Lung (tissue), 13 donors: Measurements from ENCODE around the gene CLPTM1L. TPM values are rescaled to one million over a fixed set of nuclear protein-coding genes. Genes with fewer than 3 reads are reported as not detected.

Source experiments
- ATAC-seq: fragments of 200-7000 bp; cut with Tn5 transposase; one replicate; pipeline ENCODE4 v1.9.1; 2020; ENCODE audit warnings: moderate number of reproducible peaks; ENCODE audit not compliant: insufficient read depth, low FRiP score
- DNase-seq, 3 donors: peaks; one replicate each; pipeline ENCODE4 v3.0.0-alpha.2; 2013 to 2017
- H3K27ac ChIP-seq, 2 donors: one replicate each; pipeline ENCODE4 v1.5.1; 2013; ENCODE audit warnings: mild to moderate bottlenecking in 2 of 2, moderate library complexity in 2 of 2, control low read depth in 1 of 2, inconsistent platforms in 1 of 2, low read depth in 1 of 2, low read length in 1 of 2
- H3K27me3 ChIP-seq, 3 donors: one replicate each; pipeline ENCODE4 v1.5.1; 2013; ENCODE audit warnings: low read length in 2 of 3; ENCODE audit not compliant: control insufficient read depth in 3 of 3, insufficient read depth in 3 of 3
- H3K36me3 ChIP-seq, 4 donors: one replicate each; pipeline ENCODE4 v1.5.1; 2013; ENCODE audit warnings: low read length in 4 of 4, mild to moderate bottlenecking in 1 of 4, moderate library complexity in 1 of 4; ENCODE audit not compliant: control insufficient read depth in 4 of 4, insufficient read depth in 4 of 4
- H3K4me1 ChIP-seq, 5 donors: one replicate each; pipeline ENCODE4 v1.5.1; 2013; ENCODE audit warnings: low read length in 5 of 5, mild to moderate bottlenecking in 2 of 5, moderate library complexity in 1 of 5; ENCODE audit not compliant: control insufficient read depth in 5 of 5, insufficient read depth in 5 of 5
- H3K4me3 ChIP-seq: one replicate; pipeline ENCODE4 v1.5.1; 2013; ENCODE audit warnings: mild to moderate bottlenecking, control low read depth, moderate library complexity
- H3K9ac ChIP-seq, 2 donors: one replicate each; pipeline ENCODE4 v1.5.1; 2013; ENCODE audit warnings: low read length in 2 of 2, control low read depth in 1 of 2; ENCODE audit not compliant: insufficient read depth in 1 of 2
- H3K9me3 ChIP-seq, 4 donors: one replicate each; pipeline ENCODE4 v1.5.1; 2013; ENCODE audit warnings: low read length in 3 of 4, mild to moderate bottlenecking in 1 of 4, moderate library complexity in 1 of 4; ENCODE audit not compliant: control insufficient read depth in 4 of 4, insufficient read depth in 3 of 4
- CTCF ChIP-seq: IDR thresholded peaks from 2 replicates; pipeline ENCODE4 v1.5.1; 2012; ENCODE audit warnings: mild to moderate bottlenecking; ENCODE audit errors: control extremely low read depth, extremely low read depth
- WGBS, 2 donors: extraction: QIAGEN DNeasy Blood & Tissue Kit; methylation state at CpG; one replicate each; pipeline ENCODE4 v1.1.7; 2013; 5-methylcytosine and 5-hydroxymethylcytosine counted together
- polyA plus RNA-seq, 2 donors: library from polyadenylated mRNA; stranded (reverse); fragments of 200-250 nt; gene quantifications; one replicate each; pipeline ENCODE4 v1.2.1, GENCODE V29; 2013
- small RNA-seq: library from RNA; depleted of rRNA; stranded (forward); fragments of <200 nt; gene quantifications from one replicate; pipeline ENCODE3, GENCODE V24; 2014; ENCODE audit warnings: low replicate concordance
- total RNA-seq, 2 donors: library from RNA; depleted of rRNA in 1 of 2; stranded (reverse); fragments of >200 nt in 1 of 2; gene quantifications; one replicate each; pipeline ENCODE4 v1.2.1, GENCODE V29; 2014 to 2021
- donor health status: control.
- donor health status: control.
- donor health status: Bipolar disorder and iron deficiency.
- donor health status: healthy.
- donor health status: DM: yes; HTN: yes; CAD: no.

The CLPTM1L gene
- total and polyA plus RNA-seq, 4 donors, result 79.0 to 153 (median 144) TPM

GRCh38 chr5:1268056-1268455, 76.8 kb downstream of the CLPTM1L start:
- Histone ChIP-seq H3K27me3 (no peaks in the 10 kb centered on the region), H3K9me3 (no peaks in the 10 kb centered on the region), H3K36me3 (no peaks in the 10 kb centered on the region), H3K27ac (no peak overlapping the region), H3K4me3 (no peak overlapping the region), H3K4me1 (no peaks in the 10 kb centered on the region), H3K9ac (no peak overlapping the region)
- no peak for DNase-seq
- 92 to 94% methylated on average over 13 of the region's 13 CpGs for WGBS, 2 donors
- ATAC-seq, result no peak
- no peak for TF ChIP-seq CTCF

Small RNAs within 50 kb of the gene (small RNA-seq; reads per million reads assigned to genes)
- gene MIR4457, result not detected

Other genes with a start within 250 kb of the CLPTM1L start
- gene SLC12A7, start 233.0 kb downstream of the CLPTM1L start, total RNA-seq, result 10 to 100 TPM; 42.8 to 50.4 TPM
- gene SLC12A7, start 233.0 kb downstream of the CLPTM1L start, polyA plus RNA-seq, result 10 to 100 TPM; 14.8 to 36.9 TPM
- under 1 TPM in 1 of 2 donors, not detected in 1; 0.06 TPM for gene SLC6A19, start 143.5 kb downstream of the CLPTM1L start, total RNA-seq
- not detected for gene SLC6A19, start 143.5 kb downstream of the CLPTM1L start, polyA plus RNA-seq
- not detected for gene SLC6A18, start 119.7 kb downstream of the CLPTM1L start, total RNA-seq
- gene SLC6A18, start 119.7 kb downstream of the CLPTM1L start, polyA plus RNA-seq, result not detected
- not detected for gene TERT, start 50.0 kb downstream of the CLPTM1L start, total RNA-seq
- gene TERT, start 50.0 kb downstream of the CLPTM1L start, polyA plus RNA-seq, result under 1 TPM in 1 of 2 donors, not detected in 1; 0.02 TPM
- under 1 TPM; 0.85 to 0.95 TPM for gene SLC6A3, start 100.3 kb upstream of the CLPTM1L start, total RNA-seq
- gene SLC6A3, start 100.3 kb upstream of the CLPTM1L start, polyA plus RNA-seq, result 1 to 10 TPM in 1 of 2 donors, under 1 TPM in 1; 0.30 to 1.1 TPM
- gene LPCAT1, start 178.9 kb upstream of the CLPTM1L start, total RNA-seq, result 100 to 1,000 TPM; 320 to 565 TPM
- gene LPCAT1, start 178.9 kb upstream of the CLPTM1L start, polyA plus RNA-seq, result 100 to 1,000 TPM; 198 to 669 TPM